ENCODE data around the gene SCLY.
A peak's percentile ranks its signal among the peaks of the same experiment; 100 is the strongest.

The SCLY gene

DNA sequence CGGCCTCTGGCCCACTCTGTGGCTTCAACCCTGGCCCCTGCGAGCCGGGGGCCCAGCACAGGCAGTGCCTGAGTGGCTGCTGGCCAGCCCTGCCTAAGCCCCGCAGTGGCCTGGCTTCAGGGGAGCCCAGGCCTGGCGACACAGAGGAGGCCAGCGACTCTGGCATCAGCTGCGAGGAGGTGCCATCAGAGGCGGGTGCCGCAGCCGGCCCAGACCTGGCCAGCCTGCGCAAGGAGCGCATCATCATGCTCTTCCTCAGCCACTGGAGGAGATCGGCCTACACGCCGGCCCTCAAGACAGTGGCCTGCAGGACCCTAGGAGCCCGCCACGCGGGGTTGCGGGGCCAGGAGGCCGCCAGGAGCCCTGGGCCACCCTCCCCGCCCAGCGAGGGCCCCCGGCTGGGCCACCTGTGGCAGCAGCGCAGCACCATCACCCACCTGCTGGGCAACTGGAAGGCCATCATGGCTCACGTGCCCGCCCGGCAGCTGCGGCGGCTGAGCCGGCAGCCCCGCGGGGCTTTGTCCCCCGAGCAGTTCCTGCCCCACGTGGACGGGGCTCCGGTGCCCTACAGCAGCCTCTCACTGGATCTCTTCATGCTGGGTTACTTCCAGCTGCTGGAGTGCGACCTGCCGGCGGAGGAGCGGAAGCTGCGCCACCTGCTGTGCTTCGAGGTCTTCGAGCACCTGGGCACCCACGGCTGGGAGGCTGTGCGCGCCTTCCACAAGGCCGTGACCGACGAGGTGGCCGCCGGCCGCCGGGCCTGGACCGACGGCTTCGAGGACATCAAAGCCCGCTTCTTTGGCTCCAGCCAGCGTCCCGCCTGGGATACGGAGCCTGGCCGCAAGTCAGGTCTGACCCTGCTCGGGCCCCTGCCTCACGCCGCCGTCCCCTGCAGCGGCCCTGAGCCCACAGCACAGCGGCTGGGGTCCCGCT is 70.2 kb downstream of the SCLY start:
- ATAC-seq (ENCODE audit: low read depth) (no peak), DNase-seq (ENCODE audit: low spot score in 2 of 2) (no peak)
- Mint-ChIP-seq H3K27me3 (no peaks in the 10 kb centered on the region), H3K9me3 (no peaks in the 10 kb centered on the region), H3K4me1 (peaks cover under 1% of the 10 kb centered on the region), H3K27ac (no peak overlapping the region), H3K4me3 (no peak overlapping the region), H3K36me3 (no peaks in the 10 kb centered on the region)

DNA sequence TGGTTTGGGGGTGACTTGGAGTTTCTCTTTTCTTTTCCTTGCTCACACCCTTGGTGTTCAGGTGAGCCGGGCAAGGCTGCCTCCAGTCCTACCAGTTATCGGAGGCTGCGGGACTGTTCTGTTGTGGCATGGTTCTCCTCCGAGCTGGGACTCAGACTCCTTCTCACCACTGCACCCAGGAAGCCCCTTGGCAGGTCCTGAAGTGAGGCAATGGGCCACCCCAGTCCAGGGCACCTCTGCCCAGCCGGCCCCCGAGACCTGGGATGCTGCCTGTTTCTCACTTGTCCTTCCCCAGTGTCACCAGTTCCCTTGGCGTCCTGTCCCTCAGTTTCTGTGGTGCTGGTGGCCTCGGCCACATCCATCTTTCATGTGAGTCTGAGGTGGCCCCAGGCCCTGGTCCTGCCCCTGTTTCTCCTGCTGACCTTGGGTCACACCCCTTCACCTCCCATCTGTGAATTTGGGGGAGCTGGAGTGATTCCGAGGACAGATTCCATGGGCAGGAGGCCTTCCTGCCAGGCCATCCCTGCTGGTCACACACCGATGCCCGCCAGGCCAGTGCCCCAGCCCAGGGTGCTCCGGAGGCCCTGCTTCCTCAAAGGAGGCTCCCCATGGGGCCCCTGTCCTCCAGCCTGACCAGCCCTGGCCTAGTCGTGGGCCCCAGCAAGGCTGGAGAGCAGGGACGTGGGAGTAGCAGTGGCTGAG is 71.1 kb downstream of the SCLY start:
- Mint-ChIP-seq H3K4me1 (peaks cover 3% of the 10 kb centered on the region), H3K27ac (no peak overlapping the region), H3K4me3 (no peak overlapping the region), H3K27me3 (no peaks in the 10 kb centered on the region), H3K9me3 (no peaks in the 10 kb centered on the region), H3K36me3 (no peaks in the 10 kb centered on the region)
- DNase-seq (ENCODE audit: low spot score in 2 of 2) (no peak), ATAC-seq (ENCODE audit: low read depth) (no peak)

DNA sequence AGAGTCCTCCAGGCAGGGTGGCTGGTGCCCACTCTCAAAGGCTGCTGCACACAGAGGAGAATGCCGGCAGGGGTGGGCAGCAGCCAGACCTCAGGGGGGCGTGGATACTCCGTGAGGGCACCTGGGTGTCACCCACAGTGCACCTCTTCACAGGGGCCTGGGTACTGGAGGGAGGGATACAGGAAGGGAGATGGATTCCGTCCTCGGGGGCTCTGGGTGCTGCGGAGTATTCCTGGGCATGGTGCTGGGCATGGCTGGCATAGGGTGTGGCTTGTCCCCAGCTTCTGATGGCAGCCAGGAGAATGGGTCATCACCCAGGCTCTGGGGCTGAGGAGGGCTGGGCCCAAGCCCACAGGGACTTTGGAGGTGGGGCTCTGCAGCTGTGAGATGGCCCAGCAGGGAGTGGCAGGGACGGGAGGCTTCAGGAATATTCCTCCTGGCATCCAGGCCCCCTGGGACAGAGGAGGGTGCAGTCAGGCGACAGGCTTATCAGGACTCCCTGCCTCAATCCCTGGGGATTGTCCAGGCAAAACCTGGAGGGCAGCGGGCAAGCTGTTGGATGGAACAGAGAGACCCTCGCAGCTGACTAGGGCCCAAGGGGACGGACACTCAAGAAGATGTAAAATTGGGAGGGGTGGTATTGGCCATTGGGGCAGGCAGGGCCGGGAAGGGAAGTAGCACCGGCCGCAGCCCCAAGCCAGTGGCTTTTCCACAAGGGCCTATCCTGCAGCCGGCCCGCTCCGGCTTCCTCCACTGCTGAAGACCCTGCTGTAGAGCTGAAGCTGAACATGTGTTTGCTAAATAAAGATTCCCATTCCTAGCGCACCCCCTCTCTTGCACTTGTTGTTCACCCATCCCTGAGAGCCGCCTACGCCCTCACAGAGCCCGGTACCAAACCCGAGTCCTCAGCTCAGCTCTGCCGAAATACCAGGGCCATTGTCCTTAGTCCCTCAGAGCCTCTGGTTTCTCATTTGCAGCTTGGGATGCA is 72.0 kb downstream of the SCLY start:
- DNase-seq (ENCODE audit: low spot score in 2 of 2) (no peak), ATAC-seq (ENCODE audit: low read depth) (no peak)
- no peak overlapping the region for H3K4me3 Mint-ChIP-seq
- H3K4me1 Mint-ChIP-seq: peaks cover 6% of the 10 kb centered on the region
- H3K27ac Mint-ChIP-seq: peak overlapping the region; percentile 20
- H3K36me3 Mint-ChIP-seq: no peaks in the 10 kb centered on the region
- no peaks in the 10 kb centered on the region for H3K9me3 Mint-ChIP-seq
- no peaks in the 10 kb centered on the region for H3K27me3 Mint-ChIP-seq

GRCh38 chr2:238133499-238134392 is 72.9 kb downstream of the SCLY start:
- Mint-ChIP-seq H3K4me1 (peaks cover 14% of the 10 kb centered on the region), H3K36me3 (no peaks in the 10 kb centered on the region), H3K4me3 (no peak overlapping the region), H3K9me3 (no peaks in the 10 kb centered on the region), H3K27me3 (no peaks in the 10 kb centered on the region), H3K27ac (peak overlapping the region; percentile 20)
- ATAC-seq (ENCODE audit: low read depth): no peak
- no peak for DNase-seq (ENCODE audit: low spot score in 2 of 2)

- Mint-ChIP-seq H3K9me3 (no peaks in the 10 kb centered on the region), H3K27ac (no peak overlapping the region), H3K27me3 (no peaks in the 10 kb centered on the region), H3K36me3 (no peaks in the 10 kb centered on the region), H3K4me1 (peaks cover 14% of the 10 kb centered on the region), H3K4me3 (no peak overlapping the region)
- ATAC-seq (ENCODE audit: low read depth): no peak
- DNase-seq (ENCODE audit: low spot score in 2 of 2): no peak
Observed at GRCh38 chr2:238134393-238134785, 73.6 kb downstream of the SCLY start.

GRCh38 chr2:238135601-238136150 is 74.9 kb downstream of the SCLY start:
- no peak overlapping the region for H3K4me3 Mint-ChIP-seq
- ATAC-seq (ENCODE audit: low read depth) (no peak), DNase-seq (ENCODE audit: low spot score in 2 of 2) (no peak)
- H3K9me3 Mint-ChIP-seq: no peaks in the 10 kb centered on the region
- H3K36me3 Mint-ChIP-seq: no peaks in the 10 kb centered on the region
- no peaks in the 10 kb centered on the region for H3K27me3 Mint-ChIP-seq
- no peak overlapping the region for H3K27ac Mint-ChIP-seq
- peaks cover 15% of the 10 kb centered on the region for H3K4me1 Mint-ChIP-seq

DNA sequence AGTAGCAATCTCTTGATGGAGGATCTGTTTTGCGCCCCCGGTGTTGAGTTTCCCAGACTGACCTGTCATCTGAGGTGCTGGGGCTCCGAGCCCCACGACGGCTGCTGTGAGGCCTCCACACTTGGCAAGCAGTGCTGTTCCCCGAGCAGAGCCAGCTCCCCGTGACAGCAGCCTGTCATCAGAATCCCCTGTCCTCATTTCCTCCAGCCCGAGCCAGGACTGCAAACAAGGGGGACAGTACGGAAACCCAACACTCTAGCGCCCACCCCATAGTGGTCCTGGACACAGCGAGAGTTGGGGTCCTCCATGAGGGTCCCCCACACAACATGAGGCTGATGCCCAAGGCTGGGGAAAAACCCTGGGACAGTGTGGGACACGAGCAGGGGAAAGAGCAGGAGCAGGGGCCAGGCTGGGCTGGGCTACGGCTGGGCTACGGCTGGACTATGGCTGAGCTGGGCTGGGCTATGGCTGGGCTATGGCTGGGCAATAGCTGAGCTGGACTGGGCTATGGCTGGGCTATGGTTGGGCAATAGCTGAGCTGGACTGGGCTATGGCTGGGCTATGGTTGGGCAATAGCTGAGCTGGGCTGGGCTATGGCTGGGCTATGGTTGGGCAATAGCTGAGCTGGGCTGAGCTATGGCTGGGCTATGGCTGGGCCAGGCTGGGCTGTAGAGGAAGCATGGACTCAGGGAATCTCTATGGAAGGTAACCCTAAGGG is 76.2 kb downstream of the SCLY start:
- H3K9me3 Mint-ChIP-seq: no peaks in the 10 kb centered on the region
- DNase-seq (ENCODE audit: low spot score in 2 of 2) (no peak), ATAC-seq (ENCODE audit: low read depth) (no peak)
- peak overlapping the region; percentile 45 for H3K27ac Mint-ChIP-seq
- no peaks in the 10 kb centered on the region for H3K27me3 Mint-ChIP-seq
- peaks cover 21% of the 10 kb centered on the region for H3K4me1 Mint-ChIP-seq
- H3K4me3 Mint-ChIP-seq: no peak overlapping the region
- H3K36me3 Mint-ChIP-seq: no peaks in the 10 kb centered on the region

GRCh38 chr2:238137885-238138284 is 77.1 kb downstream of the SCLY start:
- Mint-ChIP-seq H3K27me3 (no peaks in the 10 kb centered on the region), H3K27ac (peak overlapping the region; percentile 45), H3K4me3 (no peak overlapping the region)

DNA sequence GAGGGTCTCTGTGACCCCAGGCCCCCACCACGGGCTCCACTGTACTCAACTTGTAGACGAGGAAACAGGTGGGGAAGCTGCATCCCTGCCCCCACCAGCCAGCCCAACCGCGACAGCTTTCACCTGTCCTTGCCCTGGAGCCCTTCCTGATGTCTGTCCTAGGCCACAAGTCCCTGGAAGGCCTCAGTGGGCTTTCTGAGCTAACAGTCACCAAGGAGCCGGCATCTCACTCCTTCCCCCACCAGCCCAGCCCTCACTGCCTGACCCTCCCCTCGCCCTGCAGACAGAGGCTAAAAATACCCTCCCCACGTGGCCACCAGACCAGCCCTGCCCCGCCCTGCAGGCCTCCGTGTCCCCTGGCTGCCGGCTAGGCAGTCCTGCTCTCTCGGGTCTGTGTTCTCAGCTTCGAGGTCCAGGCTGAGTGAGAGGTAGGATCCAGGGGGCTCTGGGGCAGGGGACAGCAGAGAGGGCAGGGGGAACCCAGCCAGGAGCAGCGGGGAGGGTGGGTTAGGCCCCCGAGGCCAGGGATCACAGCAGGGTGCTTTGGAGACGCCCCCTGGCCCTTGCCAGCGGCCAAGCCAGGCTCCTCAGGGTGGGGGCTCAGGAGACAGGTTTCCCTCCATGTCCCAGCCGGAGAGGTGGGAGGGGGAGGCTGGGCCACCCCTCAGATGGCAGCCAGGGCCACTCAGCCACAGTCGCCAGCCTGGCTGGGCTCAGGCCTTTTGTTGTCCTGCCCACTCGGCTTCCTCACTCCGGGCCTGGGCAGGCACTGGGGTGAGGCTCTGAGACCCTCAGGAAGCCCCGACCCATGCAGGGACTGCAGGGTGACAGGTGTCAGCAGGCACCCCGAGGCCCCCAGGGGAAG is 77.8 kb downstream of the SCLY start, which contains the start of gene KLHL30:
Gene KLHL30, plus strand, starts transcription at position 338 of the 865 bp plus-strand sequence. CDS start 2,087 bp downstream, outside the sequence.
- DNase-seq (ENCODE audit: low spot score in 2 of 2): no peak
- ATAC-seq (ENCODE audit: low read depth): peak; percentile 56
- Mint-ChIP-seq H3K27me3 (no peaks in the 10 kb centered on the region), H3K4me1 (peaks cover 21% of the 10 kb centered on the region), H3K27ac (peak within 1 kb of the TSS; percentile 45), H3K36me3 (no peaks in the 10 kb centered on the region), H3K4me3 (peak within 1 kb of the TSS; percentile 58), H3K9me3 (no peaks in the 10 kb centered on the region)

More at GRCh38 chr2:238137885-238138284, 77.1 kb downstream of the SCLY start:
- ATAC-seq (ENCODE audit: low read depth) (no peak), DNase-seq (ENCODE audit: low spot score in 2 of 2) (no peak)
- Mint-ChIP-seq H3K9me3 (no peaks in the 10 kb centered on the region), H3K36me3 (no peaks in the 10 kb centered on the region), H3K4me1 (peaks cover 21% of the 10 kb centered on the region)

GRCh38 chr2:238139196-238140039 is 78.6 kb downstream of the SCLY start:
- H3K4me1 Mint-ChIP-seq: peaks cover 24% of the 10 kb centered on the region
- ATAC-seq (ENCODE audit: low read depth) (peak; percentile 68), DNase-seq (ENCODE audit: low spot score in 2 of 2) (peak; percentile 43 to 47)
- peaks cover 1% of the 10 kb centered on the region for H3K27me3 Mint-ChIP-seq
- H3K4me3 Mint-ChIP-seq: peak overlapping the region; percentile 58
- H3K36me3 Mint-ChIP-seq: no peaks in the 10 kb centered on the region
- no peaks in the 10 kb centered on the region for H3K9me3 Mint-ChIP-seq
- H3K27ac Mint-ChIP-seq: no peak overlapping the region

- ATAC-seq (ENCODE audit: low read depth) (no peak), DNase-seq (ENCODE audit: low spot score in 2 of 2) (no peak)
- Mint-ChIP-seq H3K4me3 (peak overlapping the region; percentile 58), H3K27ac (no peak overlapping the region), H3K27me3 (peaks cover 1% of the 10 kb centered on the region), H3K36me3 (no peaks in the 10 kb centered on the region), H3K4me1 (peaks cover 24% of the 10 kb centered on the region), H3K9me3 (no peaks in the 10 kb centered on the region)
Observed at GRCh38 chr2:238140040-238140439, 79.2 kb downstream of the SCLY start.

Measured in memory B cell (primary cell).